Bronchial epithelial cell (primary cell): ENCODE measurements around the gene PRPF38B. TPM values are rescaled to one million over a fixed set of nuclear protein-coding genes. Genes with fewer than 3 reads are reported as not detected.
"Not testable (repeated sequence)": the region's sequence is repeated elsewhere in the genome, so short reads cannot be mapped to it uniquely, and the experiment has no call there.

Experiments used
- DNase-seq: peaks from one replicate; pipeline ENCODE4 v3.0.0-alpha.2; 2010; ENCODE audit warnings: low read depth
- FAIRE-seq: peaks from 2 replicates; lab custom pipeline; 2011; peaks lifted over from hg19 to GRCh38; lab: Jason Lieb, UNC
- H3K27me3 ChIP-seq: 2 replicates; pipeline ENCODE4 v1.5.1; 2011; ENCODE audit warnings: low read length; ENCODE audit not compliant: control insufficient read depth, insufficient read depth
- H3K36me3 ChIP-seq: 2 replicates; pipeline ENCODE4 v1.5.1; 2011; ENCODE audit warnings: low read length; ENCODE audit not compliant: control insufficient read depth, insufficient read depth
- H3K4me3 ChIP-seq: 2 replicates; pipeline ENCODE4 v1.5.1; 2011; ENCODE audit warnings: mild to moderate bottlenecking, low read depth, low read length, control low read depth
- CTCF ChIP-seq: IDR thresholded peaks from 2 replicates; pipeline ENCODE4 v1.5.1; 2011; ENCODE audit warnings: mild to moderate bottlenecking, moderate library complexity, low read length, control low read depth, inconsistent platforms; ENCODE audit not compliant: insufficient read depth, severe bottlenecking
- total RNA-seq: library from RNA; depleted of rRNA; stranded (reverse); fragments of >200 nt; gene quantifications from 2 replicates; pipeline ENCODE4 v1.2.1, GENCODE V29; 2014

The PRPF38B gene
- total RNA-seq, 1 donor from 2014 or later = 11.3 TPM

- no peaks in the 10 kb centered on the region for H3K36me3 ChIP-seq
- DNase-seq = no peak
- no peak overlapping the region for H3K4me3 ChIP-seq
- FAIRE-seq = no peak
- no peak for TF ChIP-seq CTCF
- no peaks in the 10 kb centered on the region for H3K27me3 ChIP-seq
Observed at GRCh38 chr1:108664481-108664880, 27.6 kb upstream of the PRPF38B start.

- Histone ChIP-seq H3K27me3 (no peaks in the 10 kb centered on the region), H3K36me3 (no peaks in the 10 kb centered on the region), H3K4me3 (no peak overlapping the region)
- TF ChIP-seq CTCF = no peak
- DNase-seq (no peak), FAIRE-seq (no peak)
Observed at GRCh38 chr1:108665067-108665466, 27.0 kb upstream of the PRPF38B start.

DNA sequence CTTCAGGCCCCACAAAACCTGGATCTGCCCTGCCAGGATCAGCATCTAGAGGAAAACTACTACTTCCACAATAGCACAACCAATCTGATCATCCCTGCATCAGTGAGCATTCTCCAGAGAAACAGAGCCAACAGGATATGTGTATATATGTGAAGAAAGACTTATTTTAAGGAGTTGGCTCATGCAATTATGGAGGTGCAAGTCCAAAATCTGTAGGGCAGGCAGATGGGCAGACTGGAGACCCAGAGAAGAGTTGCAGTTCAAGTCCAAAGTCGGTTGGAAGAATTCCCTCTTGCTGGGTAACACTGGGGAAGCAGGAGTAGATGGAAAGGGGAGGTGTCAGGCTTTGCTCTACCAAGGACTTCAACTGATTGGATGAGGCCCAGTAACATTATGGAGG lies 26.3 kb upstream of the PRPF38B start:
- no peaks in the 10 kb centered on the region for H3K27me3 ChIP-seq
- DNase-seq (no peak), FAIRE-seq (no peak)
- no peak overlapping the region for H3K4me3 ChIP-seq
- H3K36me3 ChIP-seq = no peaks in the 10 kb centered on the region
- TF ChIP-seq CTCF = no peak

- not testable (repeated sequence) for FAIRE-seq, H3K27me3 ChIP-seq, DNase-seq, H3K36me3 ChIP-seq, H3K4me3 ChIP-seq
Observed at GRCh38 chr1:108667422-108667821, 24.7 kb upstream of the PRPF38B start.

DNA sequence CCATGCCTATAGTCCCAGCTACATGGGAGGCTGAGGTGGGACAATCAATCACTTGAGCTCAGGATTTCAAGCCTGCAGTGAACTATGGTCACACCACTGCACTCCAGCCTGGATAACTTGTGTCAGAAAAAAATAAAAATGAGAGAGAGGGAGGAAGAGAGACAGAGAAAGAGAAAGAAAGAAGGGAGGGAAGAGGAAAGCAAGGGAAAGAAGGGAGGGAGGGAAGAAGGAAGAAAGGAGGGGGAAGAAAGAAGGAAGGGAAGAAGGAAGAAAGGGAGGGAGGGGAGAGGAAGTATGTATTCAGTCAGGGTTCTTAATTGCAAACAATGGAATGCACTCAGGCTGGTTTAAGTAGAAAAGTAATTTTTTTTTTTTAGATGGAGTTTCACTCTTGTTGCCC lies 23.3 kb upstream of the PRPF38B start:
- no peak for DNase-seq
- no peak for FAIRE-seq
- no peaks in the 10 kb centered on the region for H3K27me3 ChIP-seq
- TF ChIP-seq CTCF = no peak
- no peaks in the 10 kb centered on the region for H3K36me3 ChIP-seq
- no peak overlapping the region for H3K4me3 ChIP-seq

DNA sequence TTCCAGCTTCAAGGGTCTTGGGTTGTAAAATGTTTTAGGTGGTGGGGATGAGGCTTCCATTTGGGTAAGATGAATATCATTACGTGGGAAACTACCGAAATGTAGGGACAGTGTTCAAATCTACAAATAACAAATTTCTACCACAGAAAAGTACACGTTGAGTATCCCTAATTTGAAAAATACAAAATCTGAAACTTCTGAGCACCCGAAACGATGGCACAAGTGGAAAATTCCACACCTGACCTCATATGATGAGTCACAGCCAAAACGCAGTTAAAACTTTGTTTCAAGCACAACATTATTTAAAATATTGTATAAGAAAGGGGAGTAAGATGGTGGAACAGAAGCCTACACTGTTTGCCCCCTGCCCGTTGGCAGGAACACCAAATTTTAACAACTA lies 22.4 kb upstream of the PRPF38B start:
- Histone ChIP-seq H3K36me3 (no peaks in the 10 kb centered on the region), H3K27me3 (no peaks in the 10 kb centered on the region), H3K4me3 (no peak overlapping the region)
- DNase-seq (no peak), FAIRE-seq (no peak)
- no peak for TF ChIP-seq CTCF
